ENCODE measurements around the gene TLR4. TPM values are rescaled to one million over a fixed set of nuclear protein-coding genes. Genes with fewer than 3 reads are reported as not detected.

Gene TLR4
- total RNA-seq, 1 donor from 2014 or later = 172 TPM

DNA sequence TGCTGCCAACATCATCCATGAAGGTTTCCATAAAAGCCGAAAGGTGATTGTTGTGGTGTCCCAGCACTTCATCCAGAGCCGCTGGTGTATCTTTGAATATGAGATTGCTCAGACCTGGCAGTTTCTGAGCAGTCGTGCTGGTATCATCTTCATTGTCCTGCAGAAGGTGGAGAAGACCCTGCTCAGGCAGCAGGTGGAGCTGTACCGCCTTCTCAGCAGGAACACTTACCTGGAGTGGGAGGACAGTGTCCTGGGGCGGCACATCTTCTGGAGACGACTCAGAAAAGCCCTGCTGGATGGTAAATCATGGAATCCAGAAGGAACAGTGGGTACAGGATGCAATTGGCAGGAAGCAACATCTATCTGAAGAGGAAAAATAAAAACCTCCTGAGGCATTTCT is 10.1 kb downstream of the TLR4 start:
- no peak for DNase-seq (ENCODE audit: low read depth in 2 of 2)

DNA sequence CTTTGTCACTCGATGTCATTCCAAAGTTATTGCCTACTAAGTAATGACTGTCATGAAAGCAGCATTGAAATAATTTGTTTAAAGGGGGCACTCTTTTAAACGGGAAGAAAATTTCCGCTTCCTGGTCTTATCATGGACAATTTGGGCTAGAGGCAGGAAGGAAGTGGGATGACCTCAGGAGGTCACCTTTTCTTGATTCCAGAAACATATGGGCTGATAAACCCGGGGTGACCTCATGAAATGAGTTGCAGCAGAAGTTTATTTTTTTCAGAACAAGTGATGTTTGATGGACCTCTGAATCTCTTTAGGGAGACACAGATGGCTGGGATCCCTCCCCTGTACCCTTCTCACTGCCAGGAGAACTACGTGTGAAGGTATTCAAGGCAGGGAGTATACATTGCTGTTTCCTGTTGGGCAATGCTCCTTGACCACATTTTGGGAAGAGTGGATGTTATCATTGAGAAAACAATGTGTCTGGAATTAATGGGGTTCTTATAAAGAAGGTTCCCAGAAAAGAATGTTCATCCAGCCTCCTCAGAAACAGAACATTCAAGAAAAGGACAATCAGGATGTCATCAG is 11.3 kb downstream of the TLR4 start:
- DNase-seq (ENCODE audit: low read depth in 2 of 2) = peak in 1 of 2 donors; percentile 23

DNA sequence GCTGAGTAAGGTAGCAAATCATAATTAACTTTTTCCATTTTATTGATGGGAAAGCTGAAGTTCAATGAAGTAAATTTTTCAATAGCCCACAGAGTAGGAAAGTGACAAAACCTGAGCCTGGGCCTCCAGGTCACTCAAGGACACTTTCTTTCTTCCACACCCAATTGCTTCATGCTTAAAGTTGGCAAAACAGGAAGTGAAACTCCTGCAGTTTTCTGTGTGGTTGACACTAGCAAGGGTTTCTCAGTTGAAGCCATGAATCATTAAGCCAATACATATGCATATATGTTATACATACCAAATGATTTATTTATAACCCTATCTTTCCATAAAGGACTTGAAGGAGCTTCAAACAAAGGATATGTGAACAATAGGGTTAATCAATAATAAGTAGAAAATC is 13.9 kb downstream of the TLR4 start:
- DNase-seq (ENCODE audit: low read depth in 2 of 2) = peak in 1 of 2 donors; percentile 39

DNA sequence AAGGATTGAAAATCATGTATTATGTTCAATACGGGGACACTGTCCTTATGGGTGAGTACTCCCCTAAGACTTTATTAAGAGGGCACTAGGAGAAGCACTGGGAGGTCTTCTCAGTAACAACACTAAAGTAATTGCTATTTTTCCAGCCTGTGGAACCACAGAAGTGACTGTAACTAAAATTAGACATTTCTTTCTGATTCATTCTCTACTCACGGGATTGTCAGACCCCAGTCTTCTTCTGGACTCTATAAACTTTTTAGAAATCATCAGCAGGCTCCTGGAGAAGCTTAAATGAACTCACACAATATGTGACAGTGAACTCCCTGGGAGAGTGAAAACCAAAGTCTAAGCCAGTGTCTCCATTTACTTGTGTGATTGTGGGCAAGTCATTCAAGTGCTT is 14.5 kb downstream of the TLR4 start:
- no peak for DNase-seq (ENCODE audit: low read depth in 2 of 2)

DNA sequence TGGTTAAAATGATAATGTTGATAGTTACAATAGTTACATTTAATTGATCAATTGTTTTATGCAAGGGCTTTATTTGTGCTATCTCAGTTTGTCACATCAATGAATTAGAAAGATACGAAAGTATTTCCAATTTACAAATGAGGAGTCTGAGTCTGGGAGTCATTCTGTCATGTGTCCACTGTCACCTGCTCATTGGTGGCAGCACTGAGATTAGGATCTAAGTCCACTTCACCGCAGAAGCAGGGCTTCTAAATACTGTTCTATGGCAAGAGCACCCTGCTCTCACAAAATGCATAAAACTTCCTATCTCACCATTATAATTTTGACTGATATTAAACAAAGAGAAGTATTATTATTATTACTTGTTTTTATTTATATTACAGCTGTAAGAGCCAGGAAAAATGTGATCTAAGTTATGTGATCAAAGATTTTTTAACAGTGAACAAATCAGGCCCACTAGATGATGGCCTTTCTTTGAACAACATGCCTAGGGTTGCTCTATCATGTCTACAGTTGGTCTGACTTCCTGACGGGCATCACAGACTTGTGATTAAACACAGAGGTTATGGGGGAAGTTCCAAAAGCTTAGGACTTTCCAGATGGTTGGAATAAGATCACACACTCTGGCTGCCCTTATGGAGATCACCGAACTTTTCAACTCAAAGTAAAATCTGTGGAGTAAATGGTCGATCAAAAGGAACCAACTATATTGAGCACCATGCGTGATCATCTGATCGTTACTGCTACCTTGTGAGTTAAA is 15.1 kb downstream of the TLR4 start:
- DNase-seq (ENCODE audit: low read depth in 2 of 2) = no peak

DNA sequence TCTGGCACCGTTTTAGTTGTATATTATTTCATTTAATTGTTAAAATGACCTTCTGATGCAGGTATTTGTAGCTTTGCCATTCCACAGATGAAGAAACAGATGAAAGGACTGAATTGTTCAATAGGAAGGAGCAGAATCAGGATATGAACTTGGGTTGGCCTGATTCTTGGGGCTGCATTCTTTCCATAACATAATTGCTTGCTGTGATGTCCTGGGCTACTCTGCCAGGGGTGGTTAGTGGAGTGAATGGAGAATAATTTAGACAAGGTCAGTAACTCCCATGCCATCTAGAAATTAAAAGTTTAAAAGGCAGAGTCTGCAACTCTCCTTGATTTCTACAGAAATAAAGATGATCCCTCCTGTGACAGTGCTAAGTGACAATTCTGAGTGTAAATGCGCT is 15.9 kb downstream of the TLR4 start:
- no peak for DNase-seq (ENCODE audit: low read depth in 2 of 2)

DNA sequence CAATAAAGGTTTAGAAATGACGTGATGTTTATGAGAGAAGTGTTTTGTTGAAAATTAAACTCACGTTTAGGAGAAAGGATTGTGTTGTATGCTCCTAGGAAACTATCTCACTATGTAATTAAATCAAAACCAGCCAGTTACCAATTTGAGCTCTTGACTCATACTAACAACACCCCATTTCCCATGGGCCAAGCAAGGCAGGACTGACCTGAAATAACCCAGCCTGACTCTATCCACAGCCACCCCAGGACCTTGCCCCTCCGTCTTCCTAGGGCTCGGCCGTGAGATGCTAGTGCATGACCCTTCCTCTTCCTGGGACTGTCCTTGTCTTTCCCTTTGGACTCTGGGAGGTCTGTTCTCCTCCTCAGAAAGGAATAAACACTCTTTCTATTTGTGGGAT is 16.4 kb downstream of the TLR4 start:
- DNase-seq (ENCODE audit: low read depth in 2 of 2) = no peak

DNA sequence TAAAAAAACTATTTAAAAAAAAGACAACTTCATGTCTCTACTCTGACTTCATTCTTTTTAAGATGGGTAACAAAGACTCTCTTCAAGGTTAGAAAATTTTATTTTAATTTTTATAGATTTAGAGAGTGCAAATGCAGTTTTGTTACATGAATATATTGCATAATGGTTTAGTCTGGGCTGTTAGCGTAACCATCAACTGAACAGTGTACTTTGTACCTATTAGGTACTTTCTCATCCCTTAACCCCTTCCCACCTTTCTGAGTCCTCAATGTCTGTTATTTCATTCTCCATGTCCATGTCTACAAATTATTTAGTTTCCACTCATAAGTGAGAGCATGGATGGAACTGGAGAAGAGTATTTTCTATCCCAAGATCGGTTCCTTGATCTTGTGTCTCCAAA is 16.8 kb downstream of the TLR4 start:
- no peak for DNase-seq (ENCODE audit: low read depth in 2 of 2)

DNA sequence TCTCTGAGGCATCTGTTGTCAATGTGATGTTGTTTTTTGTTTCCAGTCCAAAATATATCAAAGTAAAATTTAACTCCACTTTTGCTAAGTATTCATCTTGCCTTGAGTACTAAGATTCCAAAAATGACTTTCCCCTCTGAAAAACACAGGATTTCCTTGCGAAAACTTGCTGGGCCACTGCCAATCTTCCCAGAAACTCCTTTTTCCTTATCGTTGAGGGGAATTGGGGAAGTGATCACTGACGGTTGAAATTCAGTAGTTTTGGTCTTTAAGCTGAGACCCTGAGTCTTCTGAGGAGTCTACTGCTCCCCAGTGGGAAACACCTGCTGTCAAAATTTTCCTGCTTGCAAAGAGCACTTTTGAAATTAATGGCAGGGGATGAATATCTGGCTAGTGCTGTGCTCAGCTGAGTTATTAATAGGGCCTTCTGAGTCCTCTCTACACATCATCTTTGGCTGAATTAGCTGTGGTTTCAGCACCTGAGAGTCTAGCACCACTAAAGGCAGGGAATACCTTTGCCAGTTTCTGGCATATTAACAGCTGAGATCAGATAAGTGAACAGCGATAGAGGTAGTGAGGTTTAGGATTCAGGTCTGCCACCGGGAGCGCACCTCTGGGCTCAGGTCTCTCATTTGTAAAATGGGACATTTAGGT is 18.0 kb downstream of the TLR4 start:
- DNase-seq (ENCODE audit: low read depth in 2 of 2) = no peak

DNA sequence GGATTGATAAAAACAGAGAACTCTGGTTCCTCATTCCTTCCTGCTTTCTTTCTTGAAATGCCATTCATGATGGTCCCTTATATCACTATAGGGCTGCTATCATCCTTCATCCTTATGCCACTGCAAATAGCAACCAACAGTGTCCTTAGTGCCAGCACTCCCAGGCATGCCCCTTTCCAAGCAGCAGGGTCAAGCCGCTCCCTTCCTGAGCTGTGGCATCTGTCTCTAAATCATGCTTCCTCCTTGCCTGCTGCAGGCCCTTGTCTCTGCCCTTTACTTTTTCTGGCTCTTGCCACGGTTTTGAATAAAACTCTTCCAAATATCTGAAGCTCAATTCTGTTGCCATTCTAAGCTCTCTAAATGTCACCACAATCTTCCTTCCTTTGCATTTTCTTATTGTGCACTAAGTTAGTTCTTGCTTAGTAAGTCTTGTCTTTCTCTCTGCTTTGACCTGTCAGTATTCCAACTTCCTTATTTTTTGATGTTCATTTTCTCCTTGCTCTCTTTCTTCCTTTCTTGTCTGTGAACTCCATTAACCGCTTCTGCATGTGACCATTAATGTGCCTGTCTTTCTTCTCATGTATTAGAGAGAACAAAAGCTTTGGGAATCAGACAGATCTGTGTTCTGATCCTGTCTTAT is 19.9 kb downstream of the TLR4 start:
- DNase-seq (ENCODE audit: low read depth in 2 of 2) = no peak

DNA sequence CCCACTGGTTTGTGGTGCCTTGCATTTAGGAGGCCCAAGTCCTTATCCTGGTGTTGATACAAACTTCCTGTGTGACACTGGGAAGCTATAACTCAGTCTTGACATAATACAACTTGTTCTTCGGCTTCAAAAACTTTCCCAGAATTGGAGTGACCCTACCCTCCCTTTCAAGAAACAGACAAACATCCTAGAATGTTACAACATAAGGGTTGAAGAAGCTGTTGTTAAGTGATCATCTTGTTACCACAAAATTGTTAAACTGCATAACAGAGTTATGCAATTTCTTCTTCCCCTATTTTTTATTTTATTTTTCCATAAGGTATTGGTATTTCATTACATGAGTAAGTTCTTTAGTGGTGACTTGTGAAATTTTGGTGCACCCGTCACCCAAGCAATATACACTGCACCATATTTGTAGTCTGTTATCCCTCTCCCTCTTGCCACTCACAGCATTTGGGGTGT is 21.3 kb downstream of the TLR4 start:
- DNase-seq (ENCODE audit: low read depth in 2 of 2) = no peak

DNA sequence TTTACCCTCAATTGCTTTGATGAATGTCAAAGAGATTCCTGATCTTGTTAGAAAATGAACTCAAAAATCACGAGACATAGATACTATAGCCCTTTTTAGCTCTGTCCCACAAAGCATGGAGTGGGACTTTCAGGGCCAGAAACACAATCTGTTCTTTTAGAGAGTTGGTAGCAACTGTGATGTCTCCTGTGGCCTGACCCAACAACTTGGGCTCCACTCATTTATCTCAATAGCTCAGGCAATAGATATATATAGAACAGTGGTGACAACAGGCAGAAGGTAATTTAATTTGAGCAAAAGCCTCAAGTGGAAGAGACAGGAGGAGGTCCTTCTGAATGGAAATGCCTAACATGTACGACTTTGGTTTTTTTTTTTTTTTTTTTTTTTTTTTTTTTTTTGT is 25.2 kb downstream of the TLR4 start:
- no peak for DNase-seq (ENCODE audit: low read depth in 2 of 2)

DNA sequence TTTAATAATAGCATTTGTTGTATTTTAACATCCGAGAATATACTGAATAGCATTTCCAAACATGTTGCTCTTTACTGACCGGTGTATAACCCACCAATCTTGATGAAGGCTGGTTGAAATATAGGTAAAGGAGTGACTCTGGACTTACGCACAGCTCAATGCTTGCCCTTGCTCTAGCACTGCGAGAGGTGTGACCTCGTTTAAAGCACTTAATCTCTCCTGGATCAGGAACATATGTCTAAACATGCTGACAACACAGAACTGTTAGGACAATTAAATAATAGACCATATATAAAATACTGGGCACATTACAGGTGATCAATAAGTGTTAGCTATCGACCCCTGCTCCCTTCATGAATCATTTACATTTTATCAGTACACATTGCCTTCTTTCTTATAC is 28.3 kb downstream of the TLR4 start:
- DNase-seq (ENCODE audit: low read depth in 2 of 2) = no peak

DNA sequence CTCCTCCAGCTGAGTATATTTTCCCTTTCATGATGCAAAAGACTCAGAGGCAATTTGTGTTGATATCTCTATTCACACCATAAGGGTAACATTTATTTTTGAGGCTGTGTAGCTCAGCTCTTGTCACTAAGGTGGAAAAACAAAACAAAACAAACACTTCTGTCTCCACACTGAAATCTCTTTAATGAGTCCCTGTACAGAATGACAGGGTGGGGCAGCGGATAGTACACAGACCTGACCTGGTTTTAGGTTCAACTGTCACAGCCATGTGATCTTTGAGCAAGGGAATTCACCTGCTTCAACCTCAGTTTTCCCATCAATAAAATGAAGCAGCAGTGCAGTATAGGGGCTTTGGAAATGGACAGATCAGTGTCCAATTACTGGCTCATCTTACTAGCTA is 29.3 kb downstream of the TLR4 start:
- DNase-seq (ENCODE audit: low read depth in 2 of 2) = no peak

DNA sequence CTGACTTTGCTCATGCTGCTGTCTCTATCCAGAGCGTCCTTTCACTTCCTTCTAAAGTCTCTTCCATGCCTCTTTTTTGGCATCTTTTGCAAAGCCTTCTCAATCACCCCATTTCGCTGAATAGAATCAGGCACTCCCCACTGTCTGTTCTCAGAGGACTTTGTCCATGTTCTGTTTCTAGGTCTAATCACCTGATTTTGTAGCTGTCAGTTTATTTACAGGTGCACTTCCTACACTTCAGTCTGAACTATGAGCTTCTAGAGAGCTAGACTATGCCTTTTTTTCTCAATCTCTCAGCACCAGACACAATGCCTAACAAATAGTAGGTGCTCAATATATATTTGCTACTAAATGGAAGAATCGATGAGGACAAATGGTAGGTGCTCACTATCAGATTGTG is 29.9 kb downstream of the TLR4 start:
- DNase-seq (ENCODE audit: low read depth in 2 of 2) = no peak

DNA sequence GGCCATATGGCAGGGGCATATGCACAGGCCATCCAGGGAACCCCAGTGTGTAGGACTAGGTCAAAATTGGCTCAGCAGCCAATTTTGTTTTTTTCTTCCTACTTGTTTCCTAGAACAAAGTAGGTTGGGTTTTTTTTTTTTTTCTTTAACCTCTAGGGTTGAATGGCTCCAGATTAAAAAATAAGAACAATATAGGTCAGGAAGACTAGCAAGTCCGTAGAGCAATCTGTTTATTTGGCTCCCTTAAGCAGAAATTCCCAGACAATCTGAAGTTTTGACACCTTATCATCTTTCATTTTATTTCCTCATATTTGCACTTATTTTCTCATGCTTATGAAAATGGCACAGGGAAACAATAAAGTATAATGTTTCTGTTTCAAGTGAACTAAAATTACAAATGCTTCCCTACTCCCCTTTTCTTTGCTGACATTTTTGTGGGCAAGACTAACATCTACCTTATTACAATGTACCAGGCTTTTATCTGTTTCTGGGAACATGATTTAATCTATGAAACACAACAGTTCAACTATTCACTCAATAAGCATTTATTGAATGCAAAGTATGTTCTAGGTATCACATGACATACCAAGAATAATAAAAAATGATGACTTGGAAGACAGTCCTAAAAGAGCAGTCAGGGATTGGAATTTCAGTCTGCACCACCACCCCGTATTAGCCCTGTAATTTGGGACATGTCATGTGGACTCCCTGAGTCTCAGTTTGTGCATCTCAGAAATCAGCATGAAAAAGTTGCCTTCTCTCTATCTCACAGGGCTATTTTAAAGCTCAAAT is 30.5 kb downstream of the TLR4 start:
- no peak for DNase-seq (ENCODE audit: low read depth in 2 of 2)

DNA sequence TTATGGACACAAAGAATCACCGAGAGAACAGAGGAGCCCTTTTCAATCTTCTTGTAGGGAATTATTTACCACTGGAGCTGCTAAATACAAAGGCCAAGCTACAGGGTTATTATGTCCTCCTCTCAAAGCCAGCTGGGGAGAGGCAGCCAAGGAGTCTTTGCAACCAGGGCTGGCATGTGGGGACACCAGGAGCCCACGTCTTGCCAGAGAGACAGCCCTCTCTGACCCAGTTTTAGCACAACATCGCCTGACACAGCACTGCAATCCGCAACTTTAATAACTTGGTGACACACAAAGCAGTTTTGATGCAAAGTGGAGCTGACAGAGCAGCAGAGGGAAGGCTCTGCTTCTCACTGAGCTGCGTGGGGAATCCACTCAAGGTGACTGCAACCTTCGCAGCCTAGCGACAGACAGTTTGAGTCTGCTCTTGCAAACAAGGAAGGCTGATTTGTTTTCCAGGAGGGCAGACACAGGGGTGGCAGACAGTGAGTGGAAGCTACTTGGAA is 33.6 kb downstream of the TLR4 start:
- no peak for DNase-seq (ENCODE audit: low read depth in 2 of 2)

DNA sequence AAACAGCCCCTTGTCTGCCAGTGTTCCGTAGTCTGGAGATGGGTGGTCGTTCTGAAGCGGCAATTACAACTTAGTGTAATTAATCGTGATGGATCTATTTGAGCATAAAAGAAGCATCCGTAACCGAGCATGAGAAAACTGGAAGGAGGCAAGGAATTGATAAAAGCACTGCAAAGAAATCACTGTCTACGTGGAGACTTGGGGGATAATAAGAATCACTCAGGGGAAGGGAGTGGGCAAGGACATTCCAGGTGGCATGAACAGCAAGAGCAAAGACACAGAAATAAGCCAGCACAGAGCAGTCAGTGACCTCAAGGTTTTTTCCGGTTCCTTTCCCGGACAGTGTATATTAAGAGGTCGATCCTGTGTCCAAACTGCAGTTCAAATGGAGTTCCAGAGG is 35.0 kb downstream of the TLR4 start:
- no peak for DNase-seq (ENCODE audit: low read depth in 2 of 2)

DNA sequence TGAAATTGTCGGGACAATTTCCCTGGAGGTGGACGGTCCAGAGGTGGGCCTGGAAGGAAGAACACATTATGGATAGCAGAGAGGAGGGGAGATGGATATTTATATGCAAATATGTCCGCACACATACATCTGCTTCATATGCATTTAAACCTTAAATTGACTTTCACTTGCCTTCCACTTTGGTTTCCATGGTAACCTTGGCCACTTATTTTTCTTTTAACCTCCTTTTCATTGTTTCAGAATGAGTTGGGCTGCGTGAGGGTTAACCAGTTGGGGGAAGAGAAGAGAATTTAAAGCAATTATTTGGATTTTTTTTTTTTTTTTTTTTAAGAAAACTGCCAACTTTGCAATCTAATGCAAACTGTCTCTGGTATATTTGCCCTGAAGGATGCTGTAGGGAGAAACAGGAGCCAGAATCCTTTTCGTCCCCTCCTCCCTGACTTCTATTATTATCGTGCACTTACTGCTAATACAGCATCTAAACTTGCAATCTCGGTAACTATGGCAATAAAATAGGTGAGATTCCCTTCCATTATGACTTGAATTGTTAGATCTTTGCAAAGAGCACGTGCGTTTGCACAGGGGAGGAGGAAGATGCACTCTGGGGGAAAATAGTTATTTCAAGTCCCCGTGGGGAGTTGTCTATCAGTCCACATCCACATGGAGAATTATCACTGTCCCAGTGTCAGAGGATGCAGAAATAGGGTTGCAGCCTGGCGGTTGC is 35.6 kb downstream of the TLR4 start:
- no peak for DNase-seq (ENCODE audit: low read depth in 2 of 2)

DNA sequence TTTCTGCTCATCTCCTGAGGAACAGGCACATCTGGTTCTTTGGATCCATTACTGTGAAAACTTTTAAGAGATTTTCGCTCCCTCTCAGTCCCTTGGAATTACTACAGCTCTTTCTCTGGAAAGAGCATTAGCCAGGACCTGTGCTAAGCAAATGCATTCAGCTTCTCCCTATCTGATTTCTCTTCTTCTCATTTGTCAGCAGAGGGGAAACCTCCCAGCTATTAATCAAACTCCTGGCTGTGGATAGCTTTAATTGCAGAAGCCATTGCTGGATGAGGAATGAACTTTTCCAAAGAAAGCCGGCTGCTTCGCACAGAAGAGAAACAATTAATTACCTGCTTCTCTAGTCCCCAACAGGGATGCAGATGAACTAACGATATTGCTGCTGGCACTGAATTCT is 37.9 kb downstream of the TLR4 start:
- no peak for DNase-seq (ENCODE audit: low read depth in 2 of 2)

DNA sequence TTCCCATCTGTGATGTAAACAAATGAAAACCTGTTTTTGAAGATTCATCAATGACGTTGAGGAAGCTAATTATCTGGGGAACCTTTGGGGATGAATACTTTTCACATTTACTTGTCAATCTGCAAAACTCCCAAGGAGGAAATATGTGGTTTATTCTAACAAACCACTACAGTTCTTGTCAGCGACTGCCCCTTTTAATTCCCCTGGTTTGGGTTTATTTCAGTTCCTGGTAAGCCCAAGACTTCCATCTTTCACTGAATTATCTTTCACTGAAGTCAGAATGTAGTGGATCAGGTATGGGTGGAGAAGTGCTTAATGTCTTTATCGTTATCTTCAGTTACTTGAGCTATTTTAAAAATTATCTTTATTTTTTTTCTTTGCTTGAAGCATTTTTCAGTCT is 40.2 kb downstream of the TLR4 start:
- DNase-seq (ENCODE audit: low read depth in 2 of 2) = no peak
